ENCODE results near the gene TRPM1.

Gene TRPM1

GRCh38 chr15:31130576-31131237 is 29.2 kb upstream of the TRPM1 start:
- TF ChIP-seq CTCF (IDR thresholded peaks at IDR 0.05; ENCODE audit: extremely low read depth, missing control alignments) = no peak
- DNase-seq (ENCODE audit: low spot score) = no peak

GRCh38 chr15:31129769-31130303 is 28.3 kb upstream of the TRPM1 start:
- no peak for TF ChIP-seq CTCF (IDR thresholded peaks at IDR 0.05; ENCODE audit: extremely low read depth, missing control alignments)

GRCh38 chr15:31128919-31129768 is 27.6 kb upstream of the TRPM1 start:
- peak; percentile 73 for DNase-seq (ENCODE audit: low spot score)
- peak; percentile 98 for TF ChIP-seq CTCF (IDR thresholded peaks at IDR 0.05; ENCODE audit: extremely low read depth, missing control alignments)

More at GRCh38 chr15:31129769-31130303, 28.3 kb upstream of the TRPM1 start:
- DNase-seq (ENCODE audit: low spot score) = no peak

- no peak for TF ChIP-seq CTCF (IDR thresholded peaks at IDR 0.05; ENCODE audit: extremely low read depth, missing control alignments)
- DNase-seq (ENCODE audit: low spot score) = no peak
Measured at GRCh38 chr15:31128477-31128876, 27.0 kb upstream of the TRPM1 start.

- TF ChIP-seq CTCF (IDR thresholded peaks at IDR 0.05; ENCODE audit: extremely low read depth, missing control alignments) = no peak
- no peak for DNase-seq (ENCODE audit: low spot score)
Measured at GRCh38 chr15:31127596-31128261, 26.2 kb upstream of the TRPM1 start.

GRCh38 chr15:31125061-31125460 is 23.5 kb upstream of the TRPM1 start:
- TF ChIP-seq CTCF (IDR thresholded peaks at IDR 0.05; ENCODE audit: extremely low read depth, missing control alignments) = no peak
- no peak for DNase-seq (ENCODE audit: low spot score)

Data from GM20000 (cell line).